BJ (cell line): Measurements from ENCODE around the gene KCNA2. TPM values are rescaled to one million over a fixed set of nuclear protein-coding genes. Genes with fewer than 3 reads are reported as not detected.

ENCODE experiments used
- CTCF ChIA-PET: fragments of 350-600 bp; formaldehyde crosslinking; extraction: SDS; loops from one replicate; lab custom pipeline; 2021; ENCODE audit warnings: antibody characterized with exemption, inconsistent platforms; lab: Yijun Ruan, JAX
- POLR2A ChIA-PET: fragments of 300-600 bp; sonication (Branson Sonifier 250); formaldehyde crosslinking; extraction: SDS; loops from one replicate; lab custom pipeline; 2021; ENCODE audit warnings: antibody characterized with exemption; lab: Charles Lee
- DNase-seq: peaks from one replicate; pipeline ENCODE4 v3.0.0-alpha.2; 2011; ENCODE audit warnings: low read depth
- H3K27me3 ChIP-seq: 2 replicates; pipeline ENCODE4 v1.6.0; 2011; ENCODE audit warnings: low read length; ENCODE audit not compliant: control insufficient read depth, insufficient read depth
- H3K36me3 ChIP-seq: 2 replicates; pipeline ENCODE4 v1.5.1; 2011; ENCODE audit warnings: low read length; ENCODE audit not compliant: control insufficient read depth, insufficient read depth
- H3K4me3 ChIP-seq: 2 replicates; pipeline ENCODE4 v1.5.1; 2011; ENCODE audit warnings: low read depth, mild to moderate bottlenecking, control low read depth, low read length
- polyA plus RNA-seq: library from polyadenylated mRNA; depleted of rRNA; stranded (reverse); fragments of >200 nt; gene quantifications from 2 replicates; pipeline ENCODE4 v1.2.3, GENCODE V29; 2011
- TF ChIP-seq, protein P1 (sequence below): IDR thresholded peaks from 2 replicates; pipeline ENCODE4 v1.5.1; 2011; ENCODE audit warnings: low read depth, mild to moderate bottlenecking, control low read depth, inconsistent platforms, low read length, moderate library complexity; ENCODE audit not compliant: insufficient read depth

Gene KCNA2
- polyA plus RNA-seq, 1 experiment, result not detected

- ChIA-PET POLR2A (no interaction called here), CTCF (interaction anchor here (0.6 kb wide), 1 partner anchor 46 kb away, joined by 3 read pairs; no protein-coding TSS in a partner anchor)
- TF ChIP-seq, protein P1, sequence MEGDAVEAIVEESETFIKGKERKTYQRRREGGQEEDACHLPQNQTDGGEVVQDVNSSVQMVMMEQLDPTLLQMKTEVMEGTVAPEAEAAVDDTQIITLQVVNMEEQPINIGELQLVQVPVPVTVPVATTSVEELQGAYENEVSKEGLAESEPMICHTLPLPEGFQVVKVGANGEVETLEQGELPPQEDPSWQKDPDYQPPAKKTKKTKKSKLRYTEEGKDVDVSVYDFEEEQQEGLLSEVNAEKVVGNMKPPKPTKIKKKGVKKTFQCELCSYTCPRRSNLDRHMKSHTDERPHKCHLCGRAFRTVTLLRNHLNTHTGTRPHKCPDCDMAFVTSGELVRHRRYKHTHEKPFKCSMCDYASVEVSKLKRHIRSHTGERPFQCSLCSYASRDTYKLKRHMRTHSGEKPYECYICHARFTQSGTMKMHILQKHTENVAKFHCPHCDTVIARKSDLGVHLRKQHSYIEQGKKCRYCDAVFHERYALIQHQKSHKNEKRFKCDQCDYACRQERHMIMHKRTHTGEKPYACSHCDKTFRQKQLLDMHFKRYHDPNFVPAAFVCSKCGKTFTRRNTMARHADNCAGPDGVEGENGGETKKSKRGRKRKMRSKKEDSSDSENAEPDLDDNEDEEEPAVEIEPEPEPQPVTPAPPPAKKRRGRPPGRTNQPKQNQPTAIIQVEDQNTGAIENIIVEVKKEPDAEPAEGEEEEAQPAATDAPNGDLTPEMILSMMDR, result no peak
- H3K36me3 ChIP-seq, result no peaks in the 10 kb centered on the region
- H3K4me3 ChIP-seq, result no peak overlapping the region
- DNase-seq, result no peak
- H3K27me3 ChIP-seq, result peaks cover 7% of the 10 kb centered on the region
Measured at GRCh38 chr1:110570307-110570706, 35.9 kb downstream of the KCNA2 start.

DNA sequence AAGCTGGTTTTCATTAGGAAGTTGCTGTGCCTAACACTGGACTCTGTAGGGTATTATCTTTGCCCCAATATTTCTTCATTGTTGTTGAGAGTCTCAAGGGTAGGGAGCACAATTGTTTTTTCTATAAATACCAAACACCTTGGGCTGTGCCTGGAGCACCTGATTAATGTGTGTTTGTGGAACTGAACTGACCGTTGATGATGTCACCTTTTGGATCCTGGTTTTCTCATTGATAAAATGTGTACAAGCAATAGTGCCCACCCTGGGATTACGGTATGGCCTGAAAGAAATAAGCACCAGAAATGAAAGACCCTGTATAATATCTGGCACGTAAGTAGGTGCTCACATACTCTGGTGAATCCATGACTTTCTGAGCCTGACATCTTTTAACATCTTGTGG is 39.3 kb downstream of the KCNA2 start:
- ChIA-PET POLR2A (no interaction called here), CTCF (interaction anchor here (0.5 kb wide), 1 partner anchor 122 kb away, joined by 4 read pairs; no protein-coding TSS in a partner anchor)

GRCh38 chr1:110565565-110565964 is 40.6 kb downstream of the KCNA2 start:
- DNase-seq, result no peak
- H3K36me3 ChIP-seq, result no peaks in the 10 kb centered on the region
- ChIA-PET CTCF (interaction anchor here (2.2 kb wide), 1 partner anchor 10 kb away, joined by 11 read pairs; no protein-coding TSS in a partner anchor), POLR2A (no interaction called here)
- TF ChIP-seq, protein P1, result no peak
- H3K27me3 ChIP-seq, result peaks cover 2% of the 10 kb centered on the region; the same call in 1 of the 2 replicates
- no peak overlapping the region for H3K4me3 ChIP-seq

More for the DNA sequence above, 39.3 kb downstream of the KCNA2 start:
- TF ChIP-seq, protein P1, result no peak
- peaks cover 2% of the 10 kb centered on the region; the same call in 1 of the 2 replicates for H3K27me3 ChIP-seq
- no peaks in the 10 kb centered on the region for H3K36me3 ChIP-seq
- H3K4me3 ChIP-seq, result no peak overlapping the region
- DNase-seq, result no peak

- H3K27me3 ChIP-seq, result no peaks in the 10 kb centered on the region; the same call in 1 of the 2 replicates
- TF ChIP-seq, protein P1, result no peak
- no peaks in the 10 kb centered on the region for H3K36me3 ChIP-seq
- DNase-seq, result no peak
- CTCF ChIA-PET, result no interaction called here
- POLR2A ChIA-PET, result no interaction called here
- no peak overlapping the region for H3K4me3 ChIP-seq
Measured at GRCh38 chr1:110563089-110563488, 43.1 kb downstream of the KCNA2 start.

- H3K36me3 ChIP-seq, result no peaks in the 10 kb centered on the region
- no peak for DNase-seq
- TF ChIP-seq, protein P1, result no peak
- CTCF ChIA-PET, result no interaction called here
- H3K4me3 ChIP-seq, result no peak overlapping the region
- POLR2A ChIA-PET, result no interaction called here
- no peaks in the 10 kb centered on the region; the same call in none of the 2 replicates for H3K27me3 ChIP-seq
Measured at GRCh38 chr1:110561596-110561995, 44.6 kb downstream of the KCNA2 start.
